ENCODE data around the gene TAF4B.

DNA sequence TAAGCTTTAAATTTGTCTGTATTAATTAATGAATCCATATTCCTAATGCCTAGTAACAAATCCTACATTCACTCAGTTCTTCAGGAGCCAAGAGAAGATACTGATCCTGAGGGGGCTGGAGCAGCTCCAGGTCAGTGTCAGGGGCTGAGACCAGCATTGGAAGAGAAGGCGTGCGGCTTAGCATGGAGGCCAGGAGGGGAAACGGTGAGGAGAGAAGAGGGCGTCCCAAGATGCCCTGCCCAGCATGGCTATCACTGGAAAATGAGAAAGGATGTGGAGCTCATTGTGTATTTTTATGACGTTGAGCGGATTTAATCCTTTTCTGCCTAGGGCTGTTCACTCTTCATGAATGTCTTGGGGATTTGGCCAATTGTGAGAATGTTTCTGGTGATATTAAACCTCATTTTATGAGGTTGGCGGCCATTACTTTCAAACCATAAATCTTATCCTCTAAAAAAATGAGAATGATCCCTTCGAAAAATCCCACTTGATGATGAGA, 190.5 kb downstream of the TAF4B start:
- TF ChIP-seq CTCF (IDR thresholded peaks at IDR 0.05) = no peak
- TF ChIP-seq POLR2A (IDR thresholded peaks at IDR 0.05) = no peak
